Endothelial cell (in vitro differentiated cells): ENCODE results near the gene COL6A5. TPM values are rescaled to one million over a fixed set of nuclear protein-coding genes. Genes with fewer than 3 reads are reported as not detected.

ENCODE experiments used
- DNase-seq: peaks from one replicate; pipeline ENCODE4 v3.0.0; 2021; ENCODE audit warnings: low spot score
- H3K27ac Mint-ChIP-seq: one replicate; pipeline ENCODE4 v1.8.0; 2021; ENCODE audit warnings: mixed read lengths, inconsistent platforms; ENCODE audit not compliant: unreplicated experiment
- H3K27me3 Mint-ChIP-seq: one replicate; pipeline ENCODE4 v1.8.0; 2021; ENCODE audit warnings: mild to moderate bottlenecking, moderate library complexity, mixed read lengths, inconsistent platforms; ENCODE audit not compliant: unreplicated experiment
- H3K36me3 Mint-ChIP-seq: one replicate; pipeline ENCODE4 v1.8.0; 2021; ENCODE audit warnings: mild to moderate bottlenecking, low read depth, mixed read lengths, inconsistent platforms; ENCODE audit not compliant: unreplicated experiment
- H3K4me1 Mint-ChIP-seq: one replicate; pipeline ENCODE4 v1.8.0; 2021; ENCODE audit warnings: mild to moderate bottlenecking, mixed read lengths, inconsistent platforms; ENCODE audit not compliant: unreplicated experiment
- H3K4me3 Mint-ChIP-seq: one replicate; pipeline ENCODE4 v1.8.0; 2021; ENCODE audit warnings: mild to moderate bottlenecking, mixed read lengths, inconsistent platforms; ENCODE audit not compliant: unreplicated experiment
- H3K9me3 Mint-ChIP-seq: one replicate; pipeline ENCODE4 v1.8.0; 2021; ENCODE audit warnings: mixed read lengths, inconsistent platforms; ENCODE audit not compliant: unreplicated experiment
- total RNA-seq: library from RNA; stranded (reverse); fragmentation: NEBNext Ultra II Directional; extraction: Animal tissue kit (Norgen Biotek cat#: 25700); gene quantifications from one replicate; pipeline ENCODE4 v1.2.1, GENCODE V29; 2021; ENCODE audit not compliant: unreplicated experiment
- TF ChIP-seq, protein P1 (sequence below): fragments of 200-600 bp; sonication (generic); IDR thresholded peaks from one replicate; pipeline ENCODE4 v1.5.0; 2021; ENCODE audit warnings: antibody characterized with exemption; ENCODE audit not compliant: unreplicated experiment

Gene COL6A5
- total RNA-seq, 1 donor from 2014 or later = not detected

DNA sequence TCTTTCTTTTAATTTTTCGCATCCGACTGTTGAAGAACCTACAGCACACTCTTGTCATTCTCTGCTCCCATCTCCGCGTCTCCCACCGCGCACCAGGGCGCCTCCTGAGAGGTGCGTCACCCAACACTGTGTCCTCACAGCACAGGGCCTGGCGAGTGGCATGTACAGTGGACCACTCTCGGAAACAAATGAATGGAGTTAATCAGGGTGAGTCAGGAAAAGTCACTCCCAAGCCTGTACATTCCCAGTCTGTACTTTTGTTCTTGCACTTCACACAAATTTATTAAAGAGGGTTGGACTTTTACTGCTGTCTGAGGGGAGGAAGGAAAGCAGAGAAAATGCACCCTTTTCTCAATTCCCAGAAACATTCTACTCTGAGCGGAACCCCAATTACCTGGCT is 172.1 kb downstream of the COL6A5 start:
- Mint-ChIP-seq H3K4me3 (peak overlapping the region; percentile 87), H3K9me3 (no peaks in the 10 kb centered on the region), H3K27ac (no peak overlapping the region), H3K36me3 (peaks cover 5% of the 10 kb centered on the region), H3K4me1 (peaks cover 6% of the 10 kb centered on the region), H3K27me3 (peaks cover 9% of the 10 kb centered on the region)
- DNase-seq = no peak
- TF ChIP-seq, protein P1, sequence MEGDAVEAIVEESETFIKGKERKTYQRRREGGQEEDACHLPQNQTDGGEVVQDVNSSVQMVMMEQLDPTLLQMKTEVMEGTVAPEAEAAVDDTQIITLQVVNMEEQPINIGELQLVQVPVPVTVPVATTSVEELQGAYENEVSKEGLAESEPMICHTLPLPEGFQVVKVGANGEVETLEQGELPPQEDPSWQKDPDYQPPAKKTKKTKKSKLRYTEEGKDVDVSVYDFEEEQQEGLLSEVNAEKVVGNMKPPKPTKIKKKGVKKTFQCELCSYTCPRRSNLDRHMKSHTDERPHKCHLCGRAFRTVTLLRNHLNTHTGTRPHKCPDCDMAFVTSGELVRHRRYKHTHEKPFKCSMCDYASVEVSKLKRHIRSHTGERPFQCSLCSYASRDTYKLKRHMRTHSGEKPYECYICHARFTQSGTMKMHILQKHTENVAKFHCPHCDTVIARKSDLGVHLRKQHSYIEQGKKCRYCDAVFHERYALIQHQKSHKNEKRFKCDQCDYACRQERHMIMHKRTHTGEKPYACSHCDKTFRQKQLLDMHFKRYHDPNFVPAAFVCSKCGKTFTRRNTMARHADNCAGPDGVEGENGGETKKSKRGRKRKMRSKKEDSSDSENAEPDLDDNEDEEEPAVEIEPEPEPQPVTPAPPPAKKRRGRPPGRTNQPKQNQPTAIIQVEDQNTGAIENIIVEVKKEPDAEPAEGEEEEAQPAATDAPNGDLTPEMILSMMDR = no peak

DNA sequence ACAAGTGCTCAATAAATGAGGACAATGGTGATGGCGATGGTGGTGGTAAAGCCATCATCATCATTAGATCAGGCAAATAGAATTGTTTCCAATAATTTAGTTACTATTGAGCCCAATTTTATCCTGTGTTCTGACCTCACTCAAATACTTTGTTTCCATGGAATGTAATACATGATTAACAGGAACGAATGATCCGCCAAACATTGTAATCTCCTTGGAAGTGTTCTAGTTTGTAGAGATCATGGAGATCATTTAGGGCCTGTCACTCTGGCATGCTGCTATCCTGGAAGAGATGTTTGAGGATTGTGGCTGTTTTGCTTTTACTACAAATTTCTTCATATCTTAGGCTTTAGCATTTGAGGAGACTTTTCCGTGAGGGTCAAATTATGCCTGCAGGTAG is 174.3 kb downstream of the COL6A5 start:
- H3K4me1 Mint-ChIP-seq = peaks cover 6% of the 10 kb centered on the region
- peaks cover 5% of the 10 kb centered on the region for H3K36me3 Mint-ChIP-seq
- DNase-seq = no peak
- H3K27ac Mint-ChIP-seq = no peak overlapping the region
- TF ChIP-seq, protein P1 = no peak
- H3K27me3 Mint-ChIP-seq = peaks cover 9% of the 10 kb centered on the region
- H3K4me3 Mint-ChIP-seq = no peak overlapping the region
- no peaks in the 10 kb centered on the region for H3K9me3 Mint-ChIP-seq

DNA sequence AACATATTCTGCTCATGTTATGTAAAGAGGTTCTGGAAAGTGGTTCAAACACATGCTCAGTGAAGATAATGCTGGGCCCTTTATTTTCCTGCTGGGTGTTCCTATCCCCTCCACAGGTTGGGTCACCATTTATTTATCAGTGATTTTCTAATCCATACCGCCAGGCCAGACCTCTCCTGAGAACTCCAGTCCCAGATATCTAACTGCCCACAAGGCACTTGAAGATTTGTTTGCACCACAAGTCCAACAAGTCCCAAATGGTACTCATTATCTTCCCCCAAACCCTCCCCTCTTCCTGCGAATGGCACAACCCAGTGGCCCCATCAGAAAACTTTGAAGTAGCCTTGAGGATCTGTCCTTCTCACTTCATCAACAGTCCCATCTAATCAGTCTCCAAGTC is 176.9 kb downstream of the COL6A5 start:
- Mint-ChIP-seq H3K4me1 (peaks cover 6% of the 10 kb centered on the region), H3K36me3 (no peaks in the 10 kb centered on the region), H3K9me3 (no peaks in the 10 kb centered on the region), H3K27ac (no peak overlapping the region), H3K27me3 (peaks cover 4% of the 10 kb centered on the region), H3K4me3 (no peak overlapping the region)
- TF ChIP-seq, protein P1 = no peak
- no peak for DNase-seq

DNA sequence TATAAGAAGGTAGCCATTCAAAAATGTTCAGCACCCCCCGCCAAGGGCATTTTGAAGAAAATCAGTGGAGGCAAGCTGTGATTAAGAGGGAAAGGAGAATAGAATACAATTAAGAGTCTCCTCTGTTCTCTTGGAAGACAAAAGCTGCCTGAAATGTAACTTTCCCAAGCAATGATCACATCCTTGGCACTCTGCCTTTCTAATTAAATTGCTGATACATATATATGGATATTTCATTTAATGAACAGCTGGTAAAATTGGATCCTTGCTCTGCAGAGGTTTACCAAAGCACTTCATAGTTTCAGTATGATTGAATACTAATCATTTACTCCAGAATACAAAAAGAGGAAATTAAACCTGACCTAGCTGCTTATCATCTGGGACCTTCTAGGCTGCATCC is 182.0 kb downstream of the COL6A5 start:
- H3K4me3 Mint-ChIP-seq = no peak overlapping the region

DNA sequence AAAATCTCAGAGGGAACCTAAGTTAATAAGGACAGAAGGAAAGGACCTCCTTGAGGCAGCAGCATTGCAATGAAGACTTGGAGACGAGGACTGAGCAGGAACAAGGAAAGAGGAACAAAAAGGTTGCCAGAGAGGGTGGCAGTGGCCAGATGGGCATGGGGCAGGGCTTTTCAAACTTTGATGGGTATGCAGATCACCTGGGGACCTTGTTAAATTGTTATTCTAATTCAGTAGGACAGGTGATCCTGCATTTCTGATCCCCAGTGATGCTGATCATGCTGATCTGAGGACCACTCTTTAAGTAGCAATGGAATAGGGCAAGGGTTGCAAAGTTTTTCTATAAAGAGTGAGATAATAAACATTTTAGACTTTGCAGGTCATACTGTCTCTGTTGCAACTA is 182.6 kb downstream of the COL6A5 start:
- Mint-ChIP-seq H3K27ac (no peak overlapping the region), H3K4me1 (peaks cover 30% of the 10 kb centered on the region), H3K36me3 (no peaks in the 10 kb centered on the region), H3K9me3 (no peaks in the 10 kb centered on the region), H3K4me3 (no peak overlapping the region), H3K27me3 (no peaks in the 10 kb centered on the region)
- TF ChIP-seq, protein P1 = no peak
- no peak for DNase-seq

More for the DNA sequence above, 182.0 kb downstream of the COL6A5 start:
- DNase-seq = no peak
- Mint-ChIP-seq H3K4me1 (peaks cover 30% of the 10 kb centered on the region), H3K27ac (no peak overlapping the region), H3K27me3 (no peaks in the 10 kb centered on the region), H3K36me3 (no peaks in the 10 kb centered on the region), H3K9me3 (no peaks in the 10 kb centered on the region)
- TF ChIP-seq, protein P1 = no peak
